Uterus (tissue), 4 donors: ENCODE data around the gene SASS6. TPM values are rescaled to one million over a fixed set of nuclear protein-coding genes. Genes with fewer than 3 reads are reported as not detected.

ENCODE experiments used
- DNase-seq, 2 donors: peaks; one replicate each; pipeline ENCODE4 v3.0.0-alpha.2; 2019 to 2020
- H3K27ac ChIP-seq, 2 donors: fragments of 200-600 bp; sonication (generic); 1 replicate in 1 of 2; 2 replicates in 1 of 2; pipeline ENCODE4 v1.5.1; 2016 to 2018
- H3K27me3 ChIP-seq, 2 donors: fragments of 200-600 bp; sonication (generic); one replicate each; pipeline ENCODE4 v1.5.1; 2018 to 2019; ENCODE audit warnings: control low read depth in 1 of 2
- H3K36me3 ChIP-seq, 2 donors: fragments of 200-600 bp; sonication (generic); one replicate each; pipeline ENCODE4 v1.5.1; 2019; ENCODE audit warnings: control low read depth in 1 of 2
- H3K4me1 ChIP-seq, 2 donors: fragments of 200-600 bp; sonication (generic); one replicate each; pipeline ENCODE4 v1.5.1; 2018 to 2019; ENCODE audit warnings: control low read depth in 1 of 2
- H3K4me3 ChIP-seq, 2 donors: fragments of 200-600 bp; sonication (generic); 1 replicate in 1 of 2; 2 replicates in 1 of 2; pipeline ENCODE4 v1.5.1; 2018 to 2019; ENCODE audit warnings: mild to moderate bottlenecking in 1 of 2
- H3K9me3 ChIP-seq, 2 donors: fragments of 200-600 bp; sonication (generic); one replicate each; pipeline ENCODE4 v1.5.1; 2019; ENCODE audit warnings: control low read depth in 1 of 2
- CTCF ChIP-seq, 4 experiments: fragments of 200-600 bp in 2 of 4; fragments of 450-650 bp in 2 of 4; sonication (generic) in 2 of 4; IDR thresholded peaks; one replicate each; pipeline ENCODE4 v1.5.1; 2016 to 2019; ENCODE audit warnings: antibody characterized with exemption in 4 of 4, mild to moderate bottlenecking in 2 of 4, moderate library complexity in 1 of 4
- POLR2A ChIP-seq, 2 donors: fragments of 450-650 bp; IDR thresholded peaks; one replicate each; pipeline ENCODE4 v1.6.1; 2016; ENCODE audit warnings: antibody characterized with exemption in 2 of 2, mild to moderate bottlenecking in 1 of 2, moderate library complexity in 1 of 2
- intact Hi-C: fragments of 100-400 bp; cut with DNase I; formaldehyde crosslinking; loops from one replicate; pipeline ENCODE4 v1.15.1; 2023; ENCODE audit warnings: low total_unique reads
- total RNA-seq, 4 donors: library from RNA; depleted of rRNA in 3 of 4; stranded (reverse); fragments of >200 nt in 3 of 4; gene quantifications; one replicate each; pipeline versions ENCODE4 v1.1.0 to v1.2.4, GENCODE V29; 2014 to 2023
- donor health status: DM: yes; HTN: yes; CAD: no.

SASS6 gene
- total RNA-seq, 4 donors from 2014 or later = 0.77 to 7.6 (median 4.5) TPM

GRCh38 chr1:100039591-100039990 is 93.1 kb downstream of the SASS6 start:
- intact Hi-C loops = no loop called here
- Histone ChIP-seq H3K9me3 (no peaks in the 10 kb centered on the region), H3K4me1 (peaks cover 3 to 6% of the 10 kb centered on the region in 2 donors), H3K27me3 (no peaks in the 10 kb centered on the region), H3K4me3 (peak overlapping the region in 1 of 2 donors; percentile 97), H3K36me3 (no peaks in the 10 kb centered on the region), H3K27ac (peak overlapping the region; percentile 96 to 97)
- TF ChIP-seq POLR2A (IDR thresholded peaks at IDR 0.05) = no peak
- DNase-seq = no peak

GRCh38 chr1:100038660-100039287 is 94.0 kb downstream of the SASS6 start:
- intact Hi-C loops = no loop called here
- peak; percentile 47 to 66 for DNase-seq
- peak overlapping the region; percentile 91 to 97 for H3K4me3 ChIP-seq
- peaks cover 3 to 6% of the 10 kb centered on the region in 2 donors for H3K4me1 ChIP-seq
- no peaks in the 10 kb centered on the region for H3K9me3 ChIP-seq
- TF ChIP-seq CTCF (IDR thresholded peaks at IDR 0.05) (no peak), POLR2A (IDR thresholded peaks at IDR 0.05) (no peak)
- H3K27ac ChIP-seq = peak overlapping the region; percentile 96 to 97
- H3K27me3 ChIP-seq = no peaks in the 10 kb centered on the region
- no peaks in the 10 kb centered on the region for H3K36me3 ChIP-seq

DNA sequence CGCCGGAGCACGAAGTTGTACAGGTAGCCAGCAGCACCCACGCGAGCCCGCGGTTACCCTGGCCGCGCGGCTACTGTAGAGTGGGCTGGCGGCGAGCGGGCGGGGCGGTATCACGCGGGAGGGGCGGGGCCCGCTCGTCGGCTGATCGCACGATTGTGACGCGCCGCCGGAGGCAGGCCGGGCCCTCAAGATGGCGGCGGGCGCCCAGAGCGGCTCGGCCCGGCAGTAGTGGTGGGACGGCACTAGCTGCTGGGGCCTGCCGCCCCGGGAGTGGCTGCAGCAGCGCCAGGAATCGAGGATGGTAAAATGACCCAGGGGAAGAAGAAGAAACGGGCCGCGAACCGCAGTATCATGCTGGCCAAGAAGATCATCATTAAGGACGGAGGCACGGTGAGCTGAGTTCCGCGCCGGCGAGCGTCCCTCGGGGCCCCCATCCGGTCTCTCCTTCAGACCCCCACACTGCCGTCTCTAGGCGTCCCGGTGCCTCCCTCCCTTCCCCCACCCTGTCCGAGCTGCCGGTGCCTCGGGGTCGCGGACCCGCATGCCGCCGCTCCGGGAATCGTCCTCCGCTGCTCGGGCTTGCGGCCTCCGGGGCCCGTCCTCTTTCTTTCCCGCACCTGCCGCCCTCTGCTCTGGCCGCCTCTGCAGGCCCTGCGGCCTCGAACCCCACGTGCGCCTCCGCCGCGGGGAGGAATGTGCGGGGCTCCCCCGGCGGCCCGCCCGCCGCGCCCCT is 94.6 kb downstream of the SASS6 start:
- peak overlapping the region; percentile 91 to 97 for H3K4me3 ChIP-seq
- H3K27ac ChIP-seq = peak overlapping the region; percentile 96 to 97
- H3K27me3 ChIP-seq = no peaks in the 10 kb centered on the region
- TF ChIP-seq CTCF (IDR thresholded peaks at IDR 0.05) = no peak
- TF ChIP-seq POLR2A (IDR thresholded peaks at IDR 0.05) = peak; percentile 94 to 95
- intact Hi-C loops = no loop called here
- DNase-seq = peak; percentile 86 to 87
- no peaks in the 10 kb centered on the region for H3K9me3 ChIP-seq
- H3K4me1 ChIP-seq = peaks cover 3 to 6% of the 10 kb centered on the region in 2 donors
- H3K36me3 ChIP-seq = no peaks in the 10 kb centered on the region

GRCh38 chr1:100037656-100037926 is 95.1 kb downstream of the SASS6 start:
- Histone ChIP-seq H3K27ac (peak overlapping the region; percentile 96 to 97), H3K36me3 (no peaks in the 10 kb centered on the region), H3K27me3 (no peaks in the 10 kb centered on the region), H3K9me3 (no peaks in the 10 kb centered on the region), H3K4me1 (peaks cover 3 to 6% of the 10 kb centered on the region in 2 donors), H3K4me3 (peak overlapping the region; percentile 91 to 97)
- no peak for TF ChIP-seq CTCF (IDR thresholded peaks at IDR 0.05)
- TF ChIP-seq POLR2A (IDR thresholded peaks at IDR 0.05) = no peak
- intact Hi-C loops = no loop called here
- no peak for DNase-seq

- no peaks in the 10 kb centered on the region for H3K9me3 ChIP-seq
- intact Hi-C loops = no loop called here
- H3K4me1 ChIP-seq = peaks cover 2 to 3% of the 10 kb centered on the region in 2 donors
These were observed 95.7 kb downstream of the SASS6 start for GRCh38 chr1:100036718-100037655.

More at GRCh38 chr1:100036718-100037655, 95.7 kb downstream of the SASS6 start:
- no peaks in the 10 kb centered on the region for H3K27me3 ChIP-seq
- no peak for TF ChIP-seq CTCF (IDR thresholded peaks at IDR 0.05)
- TF ChIP-seq POLR2A (IDR thresholded peaks at IDR 0.05) = no peak
- H3K4me3 ChIP-seq = peak overlapping the region; percentile 91 to 97
- DNase-seq = no peak
- H3K36me3 ChIP-seq = no peaks in the 10 kb centered on the region
- H3K27ac ChIP-seq = peak overlapping the region; percentile 96 to 97
